Uterus (tissue), 4 donors: ENCODE results near the gene ZNF341. TPM values are rescaled to one million over a fixed set of nuclear protein-coding genes. Genes with fewer than 3 reads are reported as not detected.

Experiments
- DNase-seq, 2 donors: peaks; one replicate each; pipeline ENCODE4 v3.0.0-alpha.2; 2019 to 2020
- H3K27ac ChIP-seq, 2 donors: fragments of 200-600 bp; sonication (generic); 1 replicate in 1 of 2; 2 replicates in 1 of 2; pipeline ENCODE4 v1.5.1; 2016 to 2018
- H3K27me3 ChIP-seq, 2 donors: fragments of 200-600 bp; sonication (generic); one replicate each; pipeline ENCODE4 v1.5.1; 2018 to 2019; ENCODE audit warnings: control low read depth in 1 of 2
- H3K36me3 ChIP-seq, 2 donors: fragments of 200-600 bp; sonication (generic); one replicate each; pipeline ENCODE4 v1.5.1; 2019; ENCODE audit warnings: control low read depth in 1 of 2
- H3K4me1 ChIP-seq, 2 donors: fragments of 200-600 bp; sonication (generic); one replicate each; pipeline ENCODE4 v1.5.1; 2018 to 2019; ENCODE audit warnings: control low read depth in 1 of 2
- H3K4me3 ChIP-seq, 2 donors: fragments of 200-600 bp; sonication (generic); 1 replicate in 1 of 2; 2 replicates in 1 of 2; pipeline ENCODE4 v1.5.1; 2018 to 2019; ENCODE audit warnings: mild to moderate bottlenecking in 1 of 2
- H3K9me3 ChIP-seq, 2 donors: fragments of 200-600 bp; sonication (generic); one replicate each; pipeline ENCODE4 v1.5.1; 2019; ENCODE audit warnings: control low read depth in 1 of 2
- CTCF ChIP-seq, 4 experiments: fragments of 200-600 bp in 2 of 4; fragments of 450-650 bp in 2 of 4; sonication (generic) in 2 of 4; IDR thresholded peaks; one replicate each; pipeline ENCODE4 v1.5.1; 2016 to 2019; ENCODE audit warnings: antibody characterized with exemption in 4 of 4, mild to moderate bottlenecking in 2 of 4, moderate library complexity in 1 of 4
- POLR2A ChIP-seq, 2 donors: fragments of 450-650 bp; IDR thresholded peaks; one replicate each; pipeline ENCODE4 v1.6.1; 2016; ENCODE audit warnings: antibody characterized with exemption in 2 of 2, mild to moderate bottlenecking in 1 of 2, moderate library complexity in 1 of 2
- intact Hi-C: fragments of 100-400 bp; cut with DNase I; formaldehyde crosslinking; loops from one replicate; pipeline ENCODE4 v1.15.1; 2023; ENCODE audit warnings: low total_unique reads
- total RNA-seq, 4 donors: library from RNA; depleted of rRNA in 3 of 4; stranded (reverse); fragments of >200 nt in 3 of 4; gene quantifications; one replicate each; pipeline versions ENCODE4 v1.1.0 to v1.2.4, GENCODE V29; 2014 to 2023
- donor health status: DM: yes; HTN: yes; CAD: no.

Gene ZNF341
- total RNA-seq, 4 donors from 2014 or later = 1.2 to 3.3 (median 2.7) TPM

GRCh38 chr20:33721391-33722140 is 10.2 kb upstream of the ZNF341 start:
- intact Hi-C loops = no loop called here
- no peak for DNase-seq
- no peak overlapping the region for H3K27ac ChIP-seq
- no peaks in the 10 kb centered on the region for H3K4me1 ChIP-seq
- H3K4me3 ChIP-seq = no peak overlapping the region
- H3K27me3 ChIP-seq = no peaks in the 10 kb centered on the region
- no peaks in the 10 kb centered on the region for H3K36me3 ChIP-seq
- TF ChIP-seq CTCF (IDR thresholded peaks at IDR 0.05) (no peak), POLR2A (IDR thresholded peaks at IDR 0.05) (no peak)
- H3K9me3 ChIP-seq = no peaks in the 10 kb centered on the region

GRCh38 chr20:33724439-33725094 is 7.2 kb upstream of the ZNF341 start:
- TF ChIP-seq CTCF (IDR thresholded peaks at IDR 0.05) (no peak), POLR2A (IDR thresholded peaks at IDR 0.05) (no peak)
- H3K4me3 ChIP-seq = no peak overlapping the region
- intact Hi-C loops = no loop called here
- no peaks in the 10 kb centered on the region for H3K27me3 ChIP-seq
- H3K4me1 ChIP-seq = no peaks in the 10 kb centered on the region
- H3K36me3 ChIP-seq = no peaks in the 10 kb centered on the region
- no peak for DNase-seq
- H3K9me3 ChIP-seq = no peaks in the 10 kb centered on the region
- no peak overlapping the region for H3K27ac ChIP-seq

GRCh38 chr20:33725607-33726264 is 6.1 kb upstream of the ZNF341 start:
- Histone ChIP-seq H3K9me3 (no peaks in the 10 kb centered on the region), H3K27me3 (no peaks in the 10 kb centered on the region), H3K4me1 (no peaks in the 10 kb centered on the region), H3K36me3 (no peaks in the 10 kb centered on the region), H3K27ac (no peak overlapping the region), H3K4me3 (no peak overlapping the region)
- intact Hi-C loops = no loop called here
- no peak for DNase-seq
- TF ChIP-seq POLR2A (IDR thresholded peaks at IDR 0.05) = no peak
- TF ChIP-seq CTCF (IDR thresholded peaks at IDR 0.05) = no peak

GRCh38 chr20:33727115-33727479 is 4.7 kb upstream of the ZNF341 start:
- H3K27me3 ChIP-seq = no peaks in the 10 kb centered on the region
- TF ChIP-seq CTCF (IDR thresholded peaks at IDR 0.05) (no peak), POLR2A (IDR thresholded peaks at IDR 0.05) (no peak)
- no peak overlapping the region for H3K27ac ChIP-seq
- intact Hi-C loops = no loop called here
- no peaks in the 10 kb centered on the region for H3K9me3 ChIP-seq
- no peaks in the 10 kb centered on the region for H3K4me1 ChIP-seq
- DNase-seq = no peak
- no peaks in the 10 kb centered on the region for H3K36me3 ChIP-seq
- no peak overlapping the region for H3K4me3 ChIP-seq

- Histone ChIP-seq H3K36me3 (no peaks in the 10 kb centered on the region), H3K9me3 (no peaks in the 10 kb centered on the region), H3K27ac (no peak overlapping the region), H3K4me1 (no peaks in the 10 kb centered on the region), H3K4me3 (no peak overlapping the region), H3K27me3 (no peaks in the 10 kb centered on the region)
- intact Hi-C loops = no loop called here
- no peak for DNase-seq
- TF ChIP-seq POLR2A (IDR thresholded peaks at IDR 0.05) (no peak), CTCF (IDR thresholded peaks at IDR 0.05) (no peak)
These were observed 4.0 kb upstream of the ZNF341 start for GRCh38 chr20:33727806-33728205.
